ENCODE data around the gene VPS4A. TPM values are rescaled to one million over a fixed set of nuclear protein-coding genes. Genes with fewer than 3 reads are reported as not detected.
A peak's percentile ranks its signal among the peaks of the same experiment; 100 is the strongest.

VPS4A gene
- total RNA-seq, 1 experiment from 2014 or later = 23.9 TPM

GRCh38 chr16:69327585-69328310, 16.6 kb downstream of the VPS4A start:
- ATAC-seq (no peak), DNase-seq (ENCODE audit: low read depth, low spot score) (no peak)
- intact Hi-C loops (cut with micrococcal nuclease; ENCODE audit: unreplicated experiment) = no loop called here
- CTCF ChIA-PET = no interaction called here
- no TSS peak for BruUV-seq (replicated peaks)
- Histone ChIP-seq H3K36me3 (ENCODE audit: control insufficient read depth, insufficient read depth, low read length) (no peaks in the 10 kb centered on the region; the same call in 1 of the 2 replicates), H3K27ac (ENCODE audit: low read length) (peak overlapping the region; percentile 79), H3K9me3 (ENCODE audit: control insufficient read depth, insufficient read depth, low read depth, low read length) (no peaks in the 10 kb centered on the region), H3K4me1 (ENCODE audit: control insufficient read depth, insufficient read depth, low read length) (peaks cover 23% of the 10 kb centered on the region), H3K27me3 (ENCODE audit: control insufficient read depth, insufficient read depth, low read length) (no peaks in the 10 kb centered on the region), H3K4me3 (ENCODE audit: low read depth in 2 of 2, low read length in 2 of 2) (peak overlapping the region; percentile 64 to 71)
- TF ChIP-seq TCF7L2 (IDR thresholded peaks at IDR 0.05; ENCODE audit: low read depth, low read length) = no peak
- TF ChIP-seq POLR2AphosphoS5 (IDR thresholded peaks at IDR 0.05; ENCODE audit: low read depth, low read length) = no peak
- TF ChIP-seq SIN3A (IDR thresholded peaks at IDR 0.05; ENCODE audit: borderline replicate concordance, insufficient read depth, low read depth, low read length) = no peak
- TF ChIP-seq CTCF (IDR thresholded peaks at IDR 0.05) = no peak
- no peak for TF ChIP-seq REST (IDR thresholded peaks at IDR 0.05; ENCODE audit: insufficient read depth in 1 of 2, low read depth in 2 of 2, low read length in 1 of 2)
- POLR2A ChIA-PET = no interaction called here
- in situ Hi-C loops (cut with HindIII; ENCODE audit: low pct_unique_long_range_greater_than_20kb, low sequenced_read_pairs) = no loop called here

- POLR2A ChIA-PET = no interaction called here
- no peaks in the 10 kb centered on the region; the same call in 1 of the 2 replicates for H3K36me3 ChIP-seq (ENCODE audit: control insufficient read depth, insufficient read depth, low read length)
- in situ Hi-C loops (cut with HindIII; ENCODE audit: low pct_unique_long_range_greater_than_20kb, low sequenced_read_pairs) = no loop called here
These were observed 17.7 kb downstream of the VPS4A start for GRCh38 chr16:69328854-69329316.

More at GRCh38 chr16:69328854-69329316, 17.7 kb downstream of the VPS4A start:
- Histone ChIP-seq H3K4me1 (ENCODE audit: control insufficient read depth, insufficient read depth, low read length) (peaks cover 22% of the 10 kb centered on the region), H3K27ac (ENCODE audit: low read length) (peak overlapping the region; percentile 79), H3K4me3 (ENCODE audit: low read depth in 2 of 2, low read length in 2 of 2) (peak overlapping the region; percentile 64 to 71), H3K27me3 (ENCODE audit: control insufficient read depth, insufficient read depth, low read length) (no peaks in the 10 kb centered on the region), H3K9me3 (ENCODE audit: control insufficient read depth, insufficient read depth, low read depth, low read length) (no peaks in the 10 kb centered on the region)
- CTCF ChIA-PET = no interaction called here
- no peak for TF ChIP-seq SIN3A (IDR thresholded peaks at IDR 0.05; ENCODE audit: borderline replicate concordance, insufficient read depth, low read depth, low read length)
- TF ChIP-seq REST (IDR thresholded peaks at IDR 0.05; ENCODE audit: insufficient read depth in 1 of 2, low read depth in 2 of 2, low read length in 1 of 2) = no peak
- TF ChIP-seq POLR2AphosphoS5 (IDR thresholded peaks at IDR 0.05; ENCODE audit: low read depth, low read length) = no peak
- no peak for TF ChIP-seq CTCF (IDR thresholded peaks at IDR 0.05)
- TF ChIP-seq TCF7L2 (IDR thresholded peaks at IDR 0.05; ENCODE audit: low read depth, low read length) = no peak
- no TSS peak for BruUV-seq (replicated peaks)
- peak; percentile 8 for ATAC-seq
- DNase-seq (ENCODE audit: low read depth, low spot score) = no peak
- intact Hi-C loops (cut with micrococcal nuclease; ENCODE audit: unreplicated experiment) = no loop called here
